Mucosa of rectum (tissue), 2 donors: ENCODE results near the gene CARD19.

Experiments used
- H3K27ac ChIP-seq, 2 donors: one replicate each; pipeline ENCODE4 v1.7.0; 2013; ENCODE audit warnings: inconsistent platforms in 2 of 2, low read depth in 2 of 2, low read length in 2 of 2
- H3K27me3 ChIP-seq, 2 donors: one replicate each; pipeline ENCODE4 v1.7.0; 2013; ENCODE audit warnings: low read length in 2 of 2; ENCODE audit not compliant: control insufficient read depth in 2 of 2, insufficient read depth in 2 of 2
- H3K36me3 ChIP-seq, 2 donors: one replicate each; pipeline ENCODE4 v1.7.0; 2013; ENCODE audit warnings: low read length in 2 of 2; ENCODE audit not compliant: control insufficient read depth in 2 of 2, insufficient read depth in 2 of 2
- H3K4me1 ChIP-seq, 2 donors: one replicate each; pipeline ENCODE4 v1.7.0; 2013; ENCODE audit warnings: low read length in 2 of 2, mild to moderate bottlenecking in 1 of 2; ENCODE audit not compliant: control insufficient read depth in 2 of 2, insufficient read depth in 2 of 2
- H3K4me3 ChIP-seq, 2 donors: one replicate each; pipeline ENCODE4 v1.7.0; 2013; ENCODE audit warnings: low read length in 2 of 2
- H3K9ac ChIP-seq, 2 donors: one replicate each; pipeline ENCODE4 v1.7.0; 2013; ENCODE audit warnings: low read length in 2 of 2, low read depth in 1 of 2, mild to moderate bottlenecking in 1 of 2
- H3K9me3 ChIP-seq, 2 donors: one replicate each; pipeline ENCODE4 v1.7.0; 2013; ENCODE audit warnings: low read length in 2 of 2; ENCODE audit not compliant: control insufficient read depth in 2 of 2
- donor health status: healthy.
- donor health status: Normal muscosa, but diverticular disease.

The CARD19 gene

GRCh38 chr9:93064392-93065134 is 31.5 kb upstream of the CARD19 start:
- H3K4me3 ChIP-seq: peak overlapping the region in 1 of 2 donors; percentile 22
- no peaks in the 10 kb centered on the region for H3K9me3 ChIP-seq
- peaks cover 18 to 41% of the 10 kb centered on the region in 2 donors for H3K4me1 ChIP-seq
- peak overlapping the region in 1 of 2 donors; percentile 6 for H3K9ac ChIP-seq
- peak overlapping the region; percentile 38 to 74 for H3K27ac ChIP-seq
- no peaks in the 10 kb centered on the region for H3K36me3 ChIP-seq
- H3K27me3 ChIP-seq: peaks cover 0 to 3% of the 10 kb centered on the region in 2 donors

DNA sequence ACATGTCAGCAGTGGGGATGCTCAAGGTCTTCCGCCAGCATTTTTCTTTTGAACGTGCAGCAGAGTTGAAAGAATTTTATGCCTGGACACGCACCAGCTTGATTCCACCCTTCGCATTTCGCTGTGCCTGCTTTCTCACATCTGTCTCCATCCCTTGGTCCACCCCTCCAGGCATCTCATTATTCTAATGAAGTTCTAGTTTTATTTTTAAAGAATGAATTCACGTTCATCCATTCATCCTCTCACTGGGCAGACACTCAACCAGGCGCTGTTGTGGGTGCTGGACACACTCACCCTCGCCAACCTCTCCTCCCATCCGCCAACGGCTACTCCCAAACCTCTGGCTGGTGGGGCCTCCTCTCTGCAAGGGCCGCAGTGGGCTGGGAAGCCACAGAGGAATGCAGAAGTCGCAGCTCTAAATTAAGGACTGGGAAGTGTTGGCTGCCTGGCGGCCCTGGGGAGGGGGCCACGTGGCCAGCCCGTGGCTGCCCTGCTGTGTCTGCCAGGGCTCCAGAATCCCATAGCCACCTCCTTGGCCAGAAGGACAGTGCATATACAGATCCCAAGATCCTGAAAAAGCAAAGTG is 30.8 kb upstream of the CARD19 start:
- H3K27ac ChIP-seq: peak overlapping the region in 1 of 2 donors; percentile 74
- H3K27me3 ChIP-seq: peaks cover 0 to under 1% of the 10 kb centered on the region in 2 donors
- H3K36me3 ChIP-seq: no peaks in the 10 kb centered on the region
- no peaks in the 10 kb centered on the region for H3K9me3 ChIP-seq
- peaks cover 18 to 35% of the 10 kb centered on the region in 2 donors for H3K4me1 ChIP-seq
- no peak overlapping the region for H3K4me3 ChIP-seq
- H3K9ac ChIP-seq: no peak overlapping the region

DNA sequence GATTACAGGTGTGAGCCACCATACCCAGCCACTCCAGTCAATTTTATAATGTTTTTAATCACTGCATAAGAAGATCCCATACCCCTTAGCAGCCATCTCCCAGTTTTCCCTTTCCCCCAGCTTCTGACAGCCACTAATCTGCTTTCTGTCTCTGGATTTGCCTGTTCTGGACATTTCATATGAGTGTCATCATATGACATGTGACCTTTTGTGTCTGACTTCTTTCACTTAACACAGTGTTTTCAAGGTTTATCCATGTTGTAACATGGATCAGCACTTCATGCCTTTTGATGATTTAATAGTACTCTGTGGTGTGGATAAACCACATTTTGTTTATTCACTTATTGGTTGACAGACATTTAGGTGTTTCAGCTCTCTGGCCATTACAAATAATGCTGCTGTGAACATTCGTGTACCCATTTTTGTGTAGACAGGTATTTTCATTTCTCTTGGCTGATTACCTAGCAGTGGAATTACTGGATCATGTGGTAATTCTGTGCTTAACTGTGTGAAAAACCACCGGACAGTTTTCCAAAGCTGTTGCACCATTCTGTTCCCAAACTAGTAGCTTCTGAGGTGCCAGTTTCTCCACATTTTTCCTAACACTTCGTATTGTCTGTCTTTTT is 28.9 kb upstream of the CARD19 start:
- no peaks in the 10 kb centered on the region for H3K9me3 ChIP-seq
- H3K36me3 ChIP-seq: no peaks in the 10 kb centered on the region
- no peaks in the 10 kb centered on the region for H3K27me3 ChIP-seq
- H3K9ac ChIP-seq: no peak overlapping the region
- peaks cover 11 to 22% of the 10 kb centered on the region in 2 donors for H3K4me1 ChIP-seq
- H3K27ac ChIP-seq: no peak overlapping the region
- no peak overlapping the region for H3K4me3 ChIP-seq

GRCh38 chr9:93068956-93069355 is 27.1 kb upstream of the CARD19 start:
- Histone ChIP-seq H3K27ac (no peak overlapping the region), H3K4me3 (no peak overlapping the region), H3K27me3 (no peaks in the 10 kb centered on the region), H3K9me3 (no peaks in the 10 kb centered on the region), H3K9ac (no peak overlapping the region), H3K4me1 (peaks cover 0 to 8% of the 10 kb centered on the region in 2 donors), H3K36me3 (no peaks in the 10 kb centered on the region)

DNA sequence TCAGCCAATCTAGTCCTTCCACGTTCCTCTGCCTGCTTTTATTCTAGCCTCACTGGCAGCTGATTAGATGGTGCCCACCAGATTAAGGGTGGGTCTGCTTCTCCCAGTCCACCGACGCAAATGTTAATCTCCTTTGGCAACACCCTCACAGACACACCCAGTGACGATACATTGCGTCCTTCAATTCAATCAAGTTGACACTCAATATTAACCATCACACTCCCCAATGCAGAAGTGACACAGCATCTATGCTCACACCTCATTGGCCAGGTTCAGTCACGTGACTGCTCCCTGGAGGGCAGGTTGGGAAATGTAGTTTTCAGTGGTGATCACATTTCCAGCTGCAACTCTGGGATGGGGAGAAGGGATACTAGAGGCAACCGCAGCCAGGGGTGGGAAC is 24.6 kb upstream of the CARD19 start:
- peaks cover 0 to 5% of the 10 kb centered on the region in 2 donors for H3K4me1 ChIP-seq
- H3K4me3 ChIP-seq: no peak overlapping the region
- H3K27ac ChIP-seq: peak overlapping the region in 1 of 2 donors; percentile 3
- H3K36me3 ChIP-seq: no peaks in the 10 kb centered on the region
- H3K9me3 ChIP-seq: no peaks in the 10 kb centered on the region
- no peak overlapping the region for H3K9ac ChIP-seq
- H3K27me3 ChIP-seq: no peaks in the 10 kb centered on the region

DNA sequence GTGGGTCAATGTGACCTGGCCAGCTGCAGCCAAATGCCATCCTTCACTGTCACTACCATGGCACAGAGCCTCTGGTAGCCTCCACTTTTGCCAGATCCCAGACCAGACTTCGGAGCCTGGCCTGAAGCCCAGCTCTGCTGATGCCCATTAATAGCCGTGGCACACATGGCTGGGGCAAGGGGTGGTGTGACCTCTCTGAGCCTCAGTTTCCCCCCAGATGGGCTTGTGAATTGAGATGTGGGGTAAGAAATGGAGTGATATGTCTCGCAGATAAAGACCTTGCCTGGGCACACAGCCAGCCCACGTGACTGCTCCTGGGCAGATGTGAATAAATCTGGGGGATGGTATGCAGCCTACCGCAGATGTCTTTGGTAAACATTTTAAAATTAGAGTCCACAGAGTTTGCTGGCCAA is 23.6 kb upstream of the CARD19 start:
- H3K27me3 ChIP-seq: no peaks in the 10 kb centered on the region
- no peak overlapping the region for H3K27ac ChIP-seq
- H3K9ac ChIP-seq: no peak overlapping the region
- H3K36me3 ChIP-seq: no peaks in the 10 kb centered on the region
- peaks cover 0 to 5% of the 10 kb centered on the region in 2 donors for H3K4me1 ChIP-seq
- no peak overlapping the region for H3K4me3 ChIP-seq
- H3K9me3 ChIP-seq: no peaks in the 10 kb centered on the region

GRCh38 chr9:93076101-93076791 is 19.8 kb upstream of the CARD19 start:
- H3K27me3 ChIP-seq: no peaks in the 10 kb centered on the region
- no peak overlapping the region for H3K4me3 ChIP-seq
- no peak overlapping the region for H3K27ac ChIP-seq
- peaks cover 0 to 5% of the 10 kb centered on the region in 2 donors for H3K4me1 ChIP-seq
- no peaks in the 10 kb centered on the region for H3K9me3 ChIP-seq
- H3K9ac ChIP-seq: no peak overlapping the region
- peaks cover 0 to 2% of the 10 kb centered on the region in 2 donors for H3K36me3 ChIP-seq

DNA sequence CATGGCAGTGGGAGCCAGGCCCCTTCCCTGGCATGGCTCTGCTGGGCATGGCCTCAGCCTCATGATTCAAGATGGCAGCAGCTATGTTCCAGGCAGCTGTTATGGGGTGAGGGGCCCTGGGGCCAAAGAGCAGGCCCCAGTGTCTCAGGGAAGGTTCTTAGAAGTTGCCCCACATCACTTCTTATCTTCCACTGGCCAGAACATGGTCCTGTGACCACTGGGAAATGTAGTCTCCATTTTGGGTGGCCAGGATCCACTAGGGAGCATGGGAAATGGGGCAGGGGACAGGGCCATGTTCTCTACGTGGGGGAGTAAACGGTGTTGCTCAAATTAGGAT is 19.3 kb upstream of the CARD19 start:
- Histone ChIP-seq H3K4me1 (peaks cover 0 to 5% of the 10 kb centered on the region in 2 donors), H3K27ac (no peak overlapping the region), H3K9me3 (no peaks in the 10 kb centered on the region), H3K27me3 (no peaks in the 10 kb centered on the region), H3K36me3 (peaks cover 0 to 2% of the 10 kb centered on the region in 2 donors), H3K4me3 (no peak overlapping the region), H3K9ac (no peak overlapping the region)

DNA sequence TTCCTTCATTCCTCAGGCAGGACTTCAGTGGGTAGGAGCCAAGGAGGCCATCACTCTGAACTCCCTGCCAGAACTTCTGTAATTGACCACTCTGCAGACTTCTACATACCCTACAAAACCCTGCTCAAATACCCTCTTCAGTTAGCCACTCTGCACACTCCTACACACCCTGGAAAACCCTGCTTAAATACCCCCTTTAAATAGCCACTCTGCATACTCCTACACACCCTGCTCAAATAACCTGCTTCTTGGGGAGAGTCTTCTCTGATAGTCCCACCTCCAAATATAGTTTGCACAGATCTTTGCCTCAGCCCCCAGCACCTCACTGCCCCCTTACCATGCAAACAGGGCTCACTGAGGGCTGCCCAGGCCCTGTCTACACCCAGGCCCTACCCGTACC is 18.6 kb upstream of the CARD19 start:
- H3K27ac ChIP-seq: no peak overlapping the region
- no peaks in the 10 kb centered on the region for H3K9me3 ChIP-seq
- peaks cover 0 to 2% of the 10 kb centered on the region in 2 donors for H3K4me1 ChIP-seq
- H3K36me3 ChIP-seq: peaks cover 0 to 2% of the 10 kb centered on the region in 2 donors
- no peak overlapping the region for H3K4me3 ChIP-seq
- H3K27me3 ChIP-seq: no peaks in the 10 kb centered on the region
- H3K9ac ChIP-seq: no peak overlapping the region

GRCh38 chr9:93077811-93078210 is 18.2 kb upstream of the CARD19 start:
- Histone ChIP-seq H3K9ac (no peak overlapping the region), H3K4me3 (no peak overlapping the region), H3K9me3 (no peaks in the 10 kb centered on the region), H3K27me3 (no peaks in the 10 kb centered on the region), H3K4me1 (no peaks in the 10 kb centered on the region), H3K36me3 (peaks cover 0 to 2% of the 10 kb centered on the region in 2 donors), H3K27ac (no peak overlapping the region)
